PC-9 (cell line): ENCODE results near the gene MAOA.

ENCODE experiments used
- CTCF ChIP-seq: fragments of 200-600 bp; sonication (generic); conservative IDR thresholded peaks from 2 replicates; pipeline ENCODE4 v1.6.1; 2017; ENCODE audit warnings: mixed run types, antibody characterized with exemption, mild to moderate bottlenecking, moderate library complexity
- EZH2 ChIP-seq: fragments of 200-600 bp; sonication (generic); IDR thresholded peaks from 2 replicates; pipeline ENCODE4 v1.8.0; 2017; ENCODE audit warnings: antibody characterized with exemption, low read depth

GRCh38 chrX:43744284-43744683 is 88.2 kb downstream of the MAOA start:
- TF ChIP-seq CTCF (no peak), EZH2 (no peak)
